ENCODE results near the gene ZNF407. TPM values are rescaled to one million over a fixed set of nuclear protein-coding genes. Genes with fewer than 3 reads are reported as not detected.

Gene ZNF407
- total RNA-seq, 1 experiment from 2014 or later: 7.6 TPM

- H3K9ac ChIP-seq (ENCODE audit: low read length): no peak overlapping the region
- H3K4me2 ChIP-seq (ENCODE audit: low read length): no peak overlapping the region
- no peak for DNase-seq (ENCODE audit: low read depth, low spot score)
- BruUV-seq (replicated peaks): no TSS peak
- no peaks in the 10 kb centered on the region for H3K36me3 ChIP-seq (ENCODE audit: control insufficient read depth in 1 of 2, insufficient read depth in 2 of 2, low read length in 2 of 2)
- RAD21 ChIA-PET (ENCODE audit: low non-redundant PET in 1 of 2, low total read pairs in 2 of 2, uncharacterized antibody in 2 of 2, unreplicated experiment in 2 of 2): no interaction called here
- POLR2A ChIA-PET: no interaction called here
- 0 out of 2 replicates have a peak, but pooled peaks cover 4% of the 10 kb centered on the region for H3K27me3 ChIP-seq (ENCODE audit: insufficient read depth, low read length)
- no peaks in the 10 kb centered on the region for H3K79me2 ChIP-seq (ENCODE audit: insufficient read depth, low read length)
- TF ChIP-seq FOSL1 (IDR thresholded peaks at IDR 0.05; ENCODE audit: low read depth) (no peak), ELF1 (IDR thresholded peaks at IDR 0.05; ENCODE audit: borderline replicate concordance, low read depth) (no peak), POLR2A (IDR thresholded peaks at IDR 0.05; ENCODE audit: borderline replicate concordance, extremely low read depth, insufficient read depth, insufficient read length) (no peak), REST (IDR thresholded peaks at IDR 0.05; ENCODE audit: low read depth) (no peak), ZBTB33 (IDR thresholded peaks at IDR 0.05; ENCODE audit: extremely low read depth, insufficient replicate concordance, low read length) (no peak), POLR2AphosphoS5 (IDR thresholded peaks at IDR 0.05; ENCODE audit: low read depth, low read length) (no peak), EZH2 (IDR thresholded peaks at IDR 0.05) (no peak), YY1 (IDR thresholded peaks at IDR 0.05; ENCODE audit: extremely low read depth, insufficient replicate concordance, low read depth, low read length) (no peak), CTCF (IDR thresholded peaks at IDR 0.05 in 2 of 3, conservative IDR thresholded peaks at IDR 0.05 in 1 of 3; ENCODE audit: borderline replicate concordance in 1 of 3, insufficient read depth in 1 of 3, low read depth in 2 of 3, low read length in 2 of 3) (no peak)
- no peaks in the 10 kb centered on the region for H3K9me2 ChIP-seq (ENCODE audit: insufficient read depth)
- H3K27ac ChIP-seq (ENCODE audit: low read depth, low read length): no peak overlapping the region
- H3K9me3 ChIP-seq (ENCODE audit: control insufficient read depth in 1 of 2, insufficient read depth in 1 of 2, low read depth in 1 of 2, low read length in 2 of 2): no peaks in the 10 kb centered on the region
- ATAC-seq: no peak
- intact Hi-C loops (cut with micrococcal nuclease): no loop called here
- no peaks in the 10 kb centered on the region for H4K20me1 ChIP-seq (ENCODE audit: insufficient read depth)
- no peak overlapping the region for H2AFZ ChIP-seq (ENCODE audit: low read depth, low read length, poor library complexity, severe bottlenecking)
- CTCF ChIA-PET: no interaction called here
- H3K4me1 ChIP-seq (ENCODE audit: control insufficient read depth in 1 of 2, insufficient read depth in 2 of 2, low read length in 2 of 2): no peaks in the 10 kb centered on the region
- H3K4me3 ChIP-seq (replicated peaks in 1 of 2; ENCODE audit: low read depth in 1 of 2, low read length in 2 of 2): no peak overlapping the region
These were observed 506.8 kb downstream of the ZNF407 start for GRCh38 chr18:75104483-75104882.
